Keratinocyte (primary cell): ENCODE measurements around the gene ACCS. TPM values are rescaled to one million over a fixed set of nuclear protein-coding genes. Genes with fewer than 3 reads are reported as not detected.

Source experiments
- DNase-seq: peaks from one replicate; pipeline ENCODE4 v3.0.0-alpha.2; 2011; ENCODE audit warnings: low read depth, missing footprints, low spot score
- FAIRE-seq: peaks from 2 replicates; lab custom pipeline; 2011; peaks lifted over from hg19 to GRCh38; lab: Jason Lieb, UNC
- H2AFZ ChIP-seq: 2 replicates; pipeline ENCODE4 v1.6.0; 2012; ENCODE audit warnings: low read length, control low read depth, inconsistent platforms; ENCODE audit not compliant: control insufficient read depth
- H3K27ac ChIP-seq: 2 replicates; pipeline ENCODE4 v1.5.1; 2011; ENCODE audit warnings: low read length; ENCODE audit not compliant: control insufficient read depth, insufficient read depth
- H3K27me3 ChIP-seq: 3 replicates; pipeline ENCODE4 v1.6.0; 2011; ENCODE audit warnings: low read length; ENCODE audit not compliant: control insufficient read depth, insufficient read depth; ENCODE audit errors: extremely low read depth
- H3K36me3 ChIP-seq, 2 experiments: 2 replicates in 1 of 2; 3 replicates in 1 of 2; pipeline ENCODE4 v1.5.1; 2011; ENCODE audit warnings: low read length in 2 of 2, mild to moderate bottlenecking in 1 of 2; ENCODE audit not compliant: control insufficient read depth in 2 of 2, insufficient read depth in 2 of 2; ENCODE audit errors: extremely low read depth in 1 of 2
- H3K4me1 ChIP-seq: 3 replicates; pipeline ENCODE4 v1.5.1; 2011; ENCODE audit warnings: low read length; ENCODE audit not compliant: control insufficient read depth, insufficient read depth; ENCODE audit errors: extremely low read depth
- H3K4me2 ChIP-seq: 3 replicates; pipeline ENCODE4 v1.6.0; 2011; ENCODE audit warnings: low read depth, low read length; ENCODE audit not compliant: control insufficient read depth, insufficient read depth; ENCODE audit errors: extremely low read depth
- H3K4me3 ChIP-seq, 3 experiments: fragments of 200-600 bp in 1 of 3; sonication (generic) in 1 of 3; 2 replicates in 2 of 3; 3 replicates in 1 of 3; pipeline ENCODE4 v1.5.1; 2011 to 2016; ENCODE audit warnings: low read length in 3 of 3, mild to moderate bottlenecking in 3 of 3, control low read depth in 2 of 3, inconsistent platforms in 1 of 3, low read depth in 1 of 3, mixed read lengths in 1 of 3, mixed run types in 1 of 3, moderate library complexity in 1 of 3; ENCODE audit not compliant: control insufficient read depth in 2 of 3, insufficient read depth in 2 of 3; ENCODE audit errors: extremely low read depth in 1 of 3
- H3K79me2 ChIP-seq: 2 replicates; pipeline ENCODE4 v1.6.0; 2012; ENCODE audit warnings: low read length; ENCODE audit not compliant: control insufficient read depth, insufficient read depth
- H3K9ac ChIP-seq: 3 replicates; pipeline ENCODE4 v1.6.0; 2011; ENCODE audit warnings: low read length; ENCODE audit not compliant: control insufficient read depth, insufficient read depth; ENCODE audit errors: extremely low read depth
- H3K9me1 ChIP-seq: 3 replicates; pipeline ENCODE4 v1.6.0; 2011; ENCODE audit warnings: low read length; ENCODE audit not compliant: control insufficient read depth, insufficient read depth; ENCODE audit errors: extremely low read depth
- H3K9me3 ChIP-seq: 2 replicates; pipeline ENCODE4 v1.5.1; 2012; ENCODE audit warnings: low read depth, low read length; ENCODE audit not compliant: control insufficient read depth
- H4K20me1 ChIP-seq: 3 replicates; pipeline ENCODE4 v1.6.0; 2011; ENCODE audit warnings: low read length; ENCODE audit not compliant: control insufficient read depth, insufficient read depth; ENCODE audit errors: extremely low read depth
- EZH2 ChIP-seq: IDR thresholded peaks from one replicate; pipeline ENCODE4 v1.6.1; 2012; ENCODE audit warnings: inconsistent platforms, mild to moderate bottlenecking, low read length, moderate library complexity
- dilution Hi-C: fragments of 300-500 bp; cut with MboI; formaldehyde crosslinking; loops from one replicate; pipeline ENCODE4 v1.7.0; 2020; ENCODE audit warnings: low sequenced_read_pairs; ENCODE audit not compliant: extremely low pct_ligation_motif_present
- polyA plus RNA-seq, 5 experiments: library from polyadenylated mRNA; depleted of rRNA in 3 of 5; stranded (reverse) in 3 of 5; stranded (forward) in 1 of 5; unstranded in 1 of 5; fragments of >200 nt; gene quantifications; 1 replicate in 1 of 5; 2 replicates in 3 of 5; 3 replicates in 1 of 5; pipeline versions ENCODE4 v1.2.1 to v1.2.3, GENCODE V29; 2011 to 2012; ENCODE audit warnings: missing spikeins in 2 of 5, low read depth in 1 of 5, low replicate concordance in 1 of 5
- TF ChIP-seq, protein P1 (sequence below), 3 experiments: IDR thresholded peaks in 1 of 3; conservative IDR thresholded peaks in 1 of 3; optimal IDR thresholded peaks in 1 of 3; 2 replicates in 2 of 3; 3 replicates in 1 of 3; pipeline versions ENCODE3 to v1.5.1; 2011; ENCODE audit warnings: low read length in 3 of 3, mild to moderate bottlenecking in 3 of 3, moderate library complexity in 2 of 3, control low read depth in 1 of 3, inconsistent platforms in 1 of 3; ENCODE audit not compliant: insufficient read depth in 2 of 3; ENCODE audit errors: extremely low read depth in 1 of 3

The ACCS gene
- polyA plus RNA-seq, 1 donor (not counting 4 experiments of a cell fraction or from before 2014, with no cell fraction given) = 4.1 TPM

- H3K4me3 ChIP-seq = no peak overlapping the region
- DNase-seq (no peak), FAIRE-seq (no peak)
- no peaks in the 10 kb centered on the region for H3K9me3 ChIP-seq
- no peaks in the 10 kb centered on the region for H3K9me1 ChIP-seq
- peaks cover under 1% of the 10 kb centered on the region for H3K79me2 ChIP-seq
- no peak overlapping the region for H3K27ac ChIP-seq
- TF ChIP-seq, protein P1, sequence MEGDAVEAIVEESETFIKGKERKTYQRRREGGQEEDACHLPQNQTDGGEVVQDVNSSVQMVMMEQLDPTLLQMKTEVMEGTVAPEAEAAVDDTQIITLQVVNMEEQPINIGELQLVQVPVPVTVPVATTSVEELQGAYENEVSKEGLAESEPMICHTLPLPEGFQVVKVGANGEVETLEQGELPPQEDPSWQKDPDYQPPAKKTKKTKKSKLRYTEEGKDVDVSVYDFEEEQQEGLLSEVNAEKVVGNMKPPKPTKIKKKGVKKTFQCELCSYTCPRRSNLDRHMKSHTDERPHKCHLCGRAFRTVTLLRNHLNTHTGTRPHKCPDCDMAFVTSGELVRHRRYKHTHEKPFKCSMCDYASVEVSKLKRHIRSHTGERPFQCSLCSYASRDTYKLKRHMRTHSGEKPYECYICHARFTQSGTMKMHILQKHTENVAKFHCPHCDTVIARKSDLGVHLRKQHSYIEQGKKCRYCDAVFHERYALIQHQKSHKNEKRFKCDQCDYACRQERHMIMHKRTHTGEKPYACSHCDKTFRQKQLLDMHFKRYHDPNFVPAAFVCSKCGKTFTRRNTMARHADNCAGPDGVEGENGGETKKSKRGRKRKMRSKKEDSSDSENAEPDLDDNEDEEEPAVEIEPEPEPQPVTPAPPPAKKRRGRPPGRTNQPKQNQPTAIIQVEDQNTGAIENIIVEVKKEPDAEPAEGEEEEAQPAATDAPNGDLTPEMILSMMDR (optimal IDR thresholded peaks at IDR 0.05 in 1 of 3, IDR thresholded peaks at IDR 0.05 in 1 of 3, conservative IDR thresholded peaks at IDR 0.05 in 1 of 3; ENCODE audit: extremely low read depth in 1 of 3, insufficient read depth in 2 of 3, low read length in 3 of 3) = no peak
- TF ChIP-seq EZH2 = no peak
- peaks cover 4% of the 10 kb centered on the region for H3K4me1 ChIP-seq
- H3K36me3 ChIP-seq = no peaks in the 10 kb centered on the region
- H4K20me1 ChIP-seq = no peaks in the 10 kb centered on the region
- dilution Hi-C loops = no loop called here
- H3K27me3 ChIP-seq = peaks cover 4% of the 10 kb centered on the region
- no peak overlapping the region for H2AFZ ChIP-seq
- H3K4me2 ChIP-seq = no peak overlapping the region
- H3K9ac ChIP-seq = no peak overlapping the region
Measured at GRCh38 chr11:44090539-44090938, 24.5 kb downstream of the ACCS start.

GRCh38 chr11:44094260-44094868, 28.3 kb downstream of the ACCS start:
- Histone ChIP-seq H3K4me3 (no peak overlapping the region), H4K20me1 (peaks cover 2% of the 10 kb centered on the region), H3K27ac (no peak overlapping the region), H3K9me1 (no peaks in the 10 kb centered on the region), H3K4me2 (no peak overlapping the region), H2AFZ (no peak overlapping the region), H3K9ac (no peak overlapping the region), H3K79me2 (peaks cover 26% of the 10 kb centered on the region), H3K27me3 (peaks cover 4% of the 10 kb centered on the region), H3K4me1 (peaks cover 18% of the 10 kb centered on the region), H3K36me3 (no peaks in the 10 kb centered on the region), H3K9me3 (no peaks in the 10 kb centered on the region)
- dilution Hi-C loops = no loop called here
- TF ChIP-seq, protein P1 (optimal IDR thresholded peaks at IDR 0.05 in 1 of 3, IDR thresholded peaks at IDR 0.05 in 1 of 3, conservative IDR thresholded peaks at IDR 0.05 in 1 of 3; ENCODE audit: extremely low read depth in 1 of 3, insufficient read depth in 2 of 3, low read length in 3 of 3) = peak; percentile 69 to 85 (median 82)
- TF ChIP-seq EZH2 = no peak
- DNase-seq (peak; percentile 50), FAIRE-seq (peak; percentile 80)
